Erythroblast (primary cell): ENCODE data around the gene TLL2.

Experiments
- GATA1 ChIP-seq: IDR thresholded peaks from 2 replicates; pipeline ENCODE4 v1.6.1; 2011; ENCODE audit warnings: low read depth, mild to moderate bottlenecking, control low read depth, low read length, moderate library complexity
- POLR2A ChIP-seq: IDR thresholded peaks from 2 replicates; pipeline ENCODE4 v1.6.1; 2011; ENCODE audit warnings: mild to moderate bottlenecking, low read length

DNA sequence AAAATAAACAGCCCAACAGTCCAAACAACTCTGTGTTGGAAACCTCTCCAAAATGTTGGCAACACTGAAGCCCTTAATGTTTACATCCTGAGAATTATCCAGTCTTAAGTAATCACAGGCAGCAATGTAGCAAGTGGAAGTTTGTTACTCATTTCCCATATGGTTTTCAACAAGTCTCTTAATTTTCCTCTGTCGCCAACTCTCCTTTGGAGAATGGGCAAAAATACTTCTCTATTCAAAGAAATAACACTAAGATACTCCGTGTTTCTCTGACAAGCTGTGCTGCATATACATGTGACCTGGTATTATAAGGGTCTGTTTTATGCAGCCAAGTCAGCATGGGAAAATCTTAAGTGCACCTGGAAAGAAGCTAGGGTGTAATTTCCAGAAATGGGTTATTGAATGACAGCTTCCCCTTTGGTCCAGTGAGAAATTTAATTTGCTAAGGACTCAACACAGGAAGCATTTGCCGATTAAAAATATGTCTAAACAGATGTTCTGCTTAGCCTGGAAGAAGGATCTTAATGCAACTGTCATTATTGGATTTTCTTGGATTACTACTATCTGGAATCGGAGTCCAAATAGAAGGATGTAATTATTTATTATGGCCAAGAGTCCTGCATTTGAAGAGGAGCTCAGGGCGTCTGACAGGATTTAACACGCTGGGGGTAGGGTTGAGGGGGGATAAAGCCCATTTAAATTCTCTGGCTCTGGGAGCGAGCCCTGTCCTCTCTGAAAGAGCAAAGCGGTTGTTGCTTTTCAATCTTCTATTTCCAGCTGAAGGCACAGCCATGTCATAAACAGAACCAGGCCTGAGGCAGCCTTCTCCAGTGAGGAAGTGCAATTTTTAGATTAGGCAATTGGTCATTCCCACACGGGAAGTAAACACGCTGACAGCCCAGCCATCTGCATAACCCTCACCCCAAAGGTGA, 73.1 kb downstream of the TLL2 start:
- no peak for TF ChIP-seq POLR2A
- TF ChIP-seq GATA1: no peak
